Adrenal gland (tissue), 5 donors: Measurements from ENCODE around the gene SLC25A17.

Experiments used
- CTCF ChIP-seq, 6 experiments: fragments of 450-650 bp in 4 of 6; fragments of 200-600 bp in 2 of 6; sonication (generic) in 1 of 6; IDR thresholded peaks; 1 replicate in 5 of 6; 2 replicates in 1 of 6; pipeline versions ENCODE4 v1.5.1 to v1.8.0; 2016 to 2021; ENCODE audit warnings: antibody characterized with exemption in 6 of 6, mild to moderate bottlenecking in 2 of 6, moderate library complexity in 1 of 6
- POLR2A ChIP-seq, 2 donors: fragments of 450-650 bp; IDR thresholded peaks; one replicate each; pipeline ENCODE4 v1.6.1; 2017; ENCODE audit warnings: antibody characterized with exemption in 2 of 2, mild to moderate bottlenecking in 2 of 2, moderate library complexity in 1 of 2
- donor health status: DM: no; HTN: no; CAD: no.

GRCh38 chr22:40829131-40829530, 10.0 kb upstream of the SLC25A17 start:
- TF ChIP-seq CTCF (IDR thresholded peaks at IDR 0.05) (no peak), POLR2A (IDR thresholded peaks at IDR 0.05) (no peak)
